Skin epidermis (tissue), 12 donors: Measurements from ENCODE around the gene MSLN.
A peak's percentile ranks its signal among the peaks of the same experiment; 100 is the strongest.

Experiments
- H3K27ac ChIP-seq, 21 experiments: fragments of 200-600 bp; sonication (generic) in 11 of 21; one replicate each; pipeline ENCODE4 v1.5.0; 2020; ENCODE audit warnings: mild to moderate bottlenecking in 3 of 21, inconsistent platforms in 2 of 21, moderate library complexity in 2 of 21
- H3K4me3 ChIP-seq, 7 experiments: fragments of 200-600 bp; sonication (generic) in 2 of 7; one replicate each; pipeline ENCODE4 v1.5.0; 2020; ENCODE audit warnings: inconsistent platforms in 2 of 7, mild to moderate bottlenecking in 2 of 7, moderate library complexity in 1 of 7

Gene MSLN

GRCh38 chr16:798666-799065, 38.1 kb downstream of the MSLN start:
- Histone ChIP-seq H3K27ac (no peak overlapping the region), H3K4me3 (no peak overlapping the region)

- H3K27ac ChIP-seq, result no peak overlapping the region
- H3K4me3 ChIP-seq, result no peak overlapping the region
Observed at GRCh38 chr16:799111-799947, 38.8 kb downstream of the MSLN start.

GRCh38 chr16:799948-800833, 39.7 kb downstream of the MSLN start, which contains the start of gene GNG13:
Gene GNG13, minus strand, starts transcription at chr16:800734. Its CDS starts 1,657 bp downstream, at chr16:799077.
- H3K27ac ChIP-seq, result no peak within 1 kb of the TSS

GRCh38 chr16:800834-801511, 40.4 kb downstream of the MSLN start:
- Histone ChIP-seq H3K27ac (no peak overlapping the region), H3K4me3 (no peak overlapping the region)

More at GRCh38 chr16:799948-800833, 39.7 kb downstream of the MSLN start, which contains the start of gene GNG13:
- no peak within 1 kb of the TSS for H3K4me3 ChIP-seq

GRCh38 chr16:801584-802363, 41.2 kb downstream of the MSLN start:
- no peak overlapping the region for H3K27ac ChIP-seq
- H3K4me3 ChIP-seq, result no peak overlapping the region

GRCh38 chr16:802461-802860, 41.9 kb downstream of the MSLN start:
- no peak overlapping the region for H3K4me3 ChIP-seq
- no peak overlapping the region for H3K27ac ChIP-seq

GRCh38 chr16:802914-803753, 42.6 kb downstream of the MSLN start:
- no peak overlapping the region for H3K27ac ChIP-seq

GRCh38 chr16:803754-804080, 43.2 kb downstream of the MSLN start:
- Histone ChIP-seq H3K4me3 (no peak overlapping the region), H3K27ac (no peak overlapping the region)

More at GRCh38 chr16:802914-803753, 42.6 kb downstream of the MSLN start:
- H3K4me3 ChIP-seq, result no peak overlapping the region

GRCh38 chr16:804193-805048, 43.9 kb downstream of the MSLN start:
- H3K27ac ChIP-seq, result no peak overlapping the region
- H3K4me3 ChIP-seq, result no peak overlapping the region

GRCh38 chr16:805474-805873, 44.9 kb downstream of the MSLN start:
- no peak overlapping the region for H3K27ac ChIP-seq
- H3K4me3 ChIP-seq, result no peak overlapping the region

- H3K4me3 ChIP-seq, result peak overlapping the region; percentile 60 to 91 (median 81)
- H3K27ac ChIP-seq, result peak overlapping the region; percentile 79 to 98 (median 92)
Observed at GRCh38 chr16:807347-808084, 47.0 kb downstream of the MSLN start.

GRCh38 chr16:808085-808386, 47.5 kb downstream of the MSLN start:
- peak overlapping the region; percentile 60 to 91 (median 81) for H3K4me3 ChIP-seq
- H3K27ac ChIP-seq, result peak overlapping the region in 16 of 21 experiments; percentile 71 to 98 (median 92)

- Histone ChIP-seq H3K27ac (no peak overlapping the region), H3K4me3 (no peak overlapping the region)
Observed at GRCh38 chr16:813204-813915, 52.8 kb downstream of the MSLN start.

- Histone ChIP-seq H3K4me3 (no peak overlapping the region), H3K27ac (no peak overlapping the region)
Observed at GRCh38 chr16:813916-814412, 53.4 kb downstream of the MSLN start.

- H3K4me3 ChIP-seq, result no peak overlapping the region
- H3K27ac ChIP-seq, result no peak overlapping the region
Observed at GRCh38 chr16:814974-815373, 54.4 kb downstream of the MSLN start.

GRCh38 chr16:815861-816260, 55.3 kb downstream of the MSLN start:
- no peak overlapping the region for H3K27ac ChIP-seq
- no peak overlapping the region for H3K4me3 ChIP-seq
